Measurements from ENCODE around the gene ZMYM3. TPM values are rescaled to one million over a fixed set of nuclear protein-coding genes. Genes with fewer than 3 reads are reported as not detected.
A peak's percentile ranks its signal among the peaks of the same experiment; 100 is the strongest.
"Not testable (repeated sequence)": the region's sequence is repeated elsewhere in the genome, so short reads cannot be mapped to it uniquely, and the experiment has no call there.

ZMYM3 gene
- polyA plus RNA-seq, 2 donors: 5.2 to 7.6 TPM

DNA sequence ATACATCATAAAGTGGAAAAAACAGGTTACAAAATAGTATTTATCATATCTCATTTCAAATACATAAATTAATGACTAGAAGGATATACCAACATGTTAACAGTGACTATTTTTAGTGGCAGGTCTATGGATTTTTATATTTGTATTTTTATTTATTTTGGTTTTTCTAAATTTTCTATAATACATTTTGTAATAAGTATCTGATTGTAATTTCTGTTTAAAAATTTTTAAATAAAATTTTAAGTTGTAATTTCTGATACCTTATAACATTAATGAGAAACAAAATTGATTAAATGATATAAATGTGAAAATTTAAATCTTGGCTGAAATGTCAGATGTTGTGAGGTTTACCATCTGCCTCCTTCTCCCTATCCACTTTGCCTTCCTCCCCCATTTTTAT lies 32.0 kb upstream of the ZMYM3 start:
- Histone ChIP-seq H3K4me1 (ENCODE audit: control insufficient read depth in 2 of 2, insufficient read depth in 2 of 2, low read length in 1 of 2) (no peaks in the 10 kb centered on the region), H3K4me3 (ENCODE audit: low read depth in 1 of 2, low read length in 2 of 2) (no peak overlapping the region), H3K9me3 (ENCODE audit: control insufficient read depth in 2 of 2, insufficient read depth in 1 of 2, low read depth in 1 of 2, low read length in 1 of 2) (peaks cover 0 to 2% of the 10 kb centered on the region in 2 donors)

DNA sequence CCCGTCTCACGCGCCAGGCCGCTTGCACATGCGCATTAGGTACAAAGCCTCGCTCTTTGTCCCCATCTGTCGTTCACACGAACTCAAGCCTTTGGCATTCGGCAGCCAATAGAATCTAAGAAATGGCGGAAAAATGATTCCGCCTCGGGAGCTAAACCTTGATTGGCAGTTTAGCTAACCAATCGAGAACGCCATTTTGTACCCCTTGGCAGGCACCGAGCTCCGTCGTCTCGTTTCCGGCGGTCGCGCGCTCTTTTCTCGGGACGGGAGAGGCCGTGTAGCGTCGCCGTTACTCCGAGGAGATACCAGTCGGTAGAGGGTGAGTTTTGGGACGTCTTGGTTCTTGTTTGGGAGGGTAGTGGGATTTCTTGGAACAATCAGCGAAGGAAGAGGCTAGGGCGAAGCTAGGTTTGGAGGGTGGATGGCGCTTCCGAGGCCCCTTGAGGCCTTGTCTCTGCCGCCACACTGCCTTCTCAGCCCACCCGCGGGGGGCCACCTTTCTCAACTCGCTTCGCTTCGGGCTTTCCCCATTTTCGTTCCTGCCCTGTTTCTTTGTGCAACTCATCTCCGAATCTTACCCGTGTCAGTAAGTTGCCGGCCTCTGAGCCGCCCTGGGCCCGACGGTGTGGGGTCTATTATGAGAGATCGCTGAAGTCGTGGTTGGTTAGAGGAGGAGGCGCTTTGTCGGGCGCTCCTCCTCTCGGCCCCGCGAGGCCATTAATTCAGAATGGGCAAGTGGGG lies 29.6 kb upstream of the ZMYM3 start, which contains the start of gene NONO:
TSS of gene NONO (plus strand) at position 233 of the 741 bp plus-strand sequence. CDS start 7,003 bp downstream, outside the sequence.
- 0 to 24% methylated on average over 56 to 57 of the region's 57 CpGs for WGBS, 2 donors
- Histone ChIP-seq H3K27me3 (ENCODE audit: control insufficient read depth in 1 of 2, insufficient read depth in 2 of 2, low read length in 2 of 2) (no peaks in the 10 kb centered on the region), H3K4me3 (ENCODE audit: low read depth in 1 of 2, low read length in 2 of 2) (peak within 1 kb of the TSS; percentile 68 to 76), H3K36me3 (ENCODE audit: control insufficient read depth in 2 of 2, insufficient read depth in 2 of 2, low read length in 1 of 2) (no peaks in the 10 kb centered on the region), H3K4me1 (ENCODE audit: control insufficient read depth in 2 of 2, insufficient read depth in 2 of 2, low read length in 1 of 2) (no peaks in the 10 kb centered on the region), H3K9me3 (ENCODE audit: control insufficient read depth in 2 of 2, insufficient read depth in 1 of 2, low read depth in 1 of 2, low read length in 1 of 2) (peaks cover 0 to 2% of the 10 kb centered on the region in 2 donors), H3K27ac (ENCODE audit: low read depth in 2 of 2, low read length in 1 of 2) (peak within 1 kb of the TSS; percentile 92)

More for the DNA sequence above, 32.0 kb upstream of the ZMYM3 start:
- no peaks in the 10 kb centered on the region for H3K27me3 ChIP-seq (ENCODE audit: control insufficient read depth in 1 of 2, insufficient read depth in 2 of 2, low read length in 2 of 2)
- H3K36me3 ChIP-seq (ENCODE audit: control insufficient read depth in 2 of 2, insufficient read depth in 2 of 2, low read length in 1 of 2): no peaks in the 10 kb centered on the region
- H3K27ac ChIP-seq (ENCODE audit: low read depth in 2 of 2, low read length in 1 of 2): no peak overlapping the region

DNA sequence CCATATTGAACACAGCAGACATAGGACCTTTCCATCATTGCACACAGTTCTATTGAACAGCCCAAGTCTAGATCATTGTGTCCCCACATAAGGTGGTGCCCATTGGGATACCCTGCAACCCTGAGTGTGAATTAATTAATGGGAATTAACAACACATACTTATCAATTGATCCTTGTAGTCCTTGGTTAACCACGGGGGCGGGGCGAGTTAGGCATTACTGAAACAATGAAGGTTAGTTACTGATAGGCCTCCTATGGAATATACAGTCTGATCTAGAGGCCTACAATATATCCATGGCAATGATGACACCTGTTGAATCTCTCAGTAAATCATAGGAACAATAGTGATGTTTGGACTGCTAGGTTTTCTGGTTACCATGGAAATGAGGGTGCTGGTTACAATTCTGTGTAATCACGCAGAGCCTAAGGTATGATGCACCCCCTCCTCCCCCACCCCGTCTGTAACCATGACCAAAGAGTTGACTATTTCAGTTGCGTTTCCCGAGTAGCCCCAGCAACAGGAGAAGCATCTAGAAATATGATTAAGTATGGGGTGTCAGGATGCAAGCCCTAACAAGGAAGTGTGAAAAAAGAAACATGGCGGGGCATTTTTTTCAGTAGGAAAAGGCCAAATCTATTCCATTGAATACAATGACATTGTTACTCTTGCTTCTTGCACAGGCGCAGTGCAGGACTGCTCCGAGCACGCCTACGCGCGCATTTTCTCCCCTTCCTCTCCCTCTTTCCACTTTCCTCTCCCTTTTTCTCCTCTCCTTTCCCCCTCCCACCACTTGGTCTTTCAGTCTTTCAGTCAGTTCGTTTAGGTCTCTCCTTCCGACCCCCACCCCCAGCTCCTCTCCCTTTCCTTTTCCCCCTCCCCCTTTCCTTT lies 28.8 kb upstream of the ZMYM3 start:
- peaks cover 0 to 2% of the 10 kb centered on the region in 2 donors for H3K9me3 ChIP-seq (ENCODE audit: control insufficient read depth in 2 of 2, insufficient read depth in 1 of 2, low read depth in 1 of 2, low read length in 1 of 2)
- peak overlapping the region; percentile 44 to 45 for H3K4me3 ChIP-seq (ENCODE audit: low read depth in 1 of 2, low read length in 2 of 2)
- no peaks in the 10 kb centered on the region for H3K4me1 ChIP-seq (ENCODE audit: control insufficient read depth in 2 of 2, insufficient read depth in 2 of 2, low read length in 1 of 2)
- WGBS, 2 donors: 19 to 43% methylated on average over 16 of the region's 16 CpGs
- H3K27ac ChIP-seq (ENCODE audit: low read depth in 2 of 2, low read length in 1 of 2): peak overlapping the region; percentile 82 to 85
- no peaks in the 10 kb centered on the region for H3K27me3 ChIP-seq (ENCODE audit: control insufficient read depth in 1 of 2, insufficient read depth in 2 of 2, low read length in 2 of 2)
- H3K36me3 ChIP-seq (ENCODE audit: control insufficient read depth in 2 of 2, insufficient read depth in 2 of 2, low read length in 1 of 2): no peaks in the 10 kb centered on the region

DNA sequence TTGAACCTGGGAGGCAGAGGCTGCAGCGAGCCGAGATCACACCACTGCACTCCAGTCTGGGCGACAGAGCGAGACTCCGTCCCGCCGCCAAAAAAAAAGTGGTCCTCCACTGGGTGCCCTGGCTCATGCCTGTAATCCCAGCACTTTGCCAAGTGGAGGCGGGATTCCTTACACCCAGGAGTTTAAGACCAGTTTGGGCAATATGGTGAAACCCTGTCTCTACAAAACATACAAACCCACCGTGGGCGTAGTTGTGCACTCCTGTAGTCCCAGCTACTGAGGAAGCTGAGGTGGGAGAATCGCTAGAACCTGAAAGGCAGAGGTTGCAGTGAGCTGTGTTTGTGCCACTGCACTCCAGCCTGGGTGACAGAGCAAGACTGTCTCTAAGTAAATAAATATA lies 27.4 kb upstream of the ZMYM3 start:
- H3K36me3 ChIP-seq (ENCODE audit: control insufficient read depth in 2 of 2, insufficient read depth in 2 of 2, low read length in 1 of 2); H3K27ac ChIP-seq (ENCODE audit: low read depth in 2 of 2, low read length in 1 of 2); H3K4me1 ChIP-seq (ENCODE audit: control insufficient read depth in 2 of 2, insufficient read depth in 2 of 2, low read length in 1 of 2); H3K9me3 ChIP-seq (ENCODE audit: control insufficient read depth in 2 of 2, insufficient read depth in 1 of 2, low read depth in 1 of 2, low read length in 1 of 2); H3K27me3 ChIP-seq (ENCODE audit: control insufficient read depth in 1 of 2, insufficient read depth in 2 of 2, low read length in 2 of 2); H3K4me3 ChIP-seq (ENCODE audit: low read depth in 1 of 2, low read length in 2 of 2): not testable (repeated sequence)
- WGBS, 2 donors: 94 to 95% methylated on average over 11 of the region's 11 CpGs

DNA sequence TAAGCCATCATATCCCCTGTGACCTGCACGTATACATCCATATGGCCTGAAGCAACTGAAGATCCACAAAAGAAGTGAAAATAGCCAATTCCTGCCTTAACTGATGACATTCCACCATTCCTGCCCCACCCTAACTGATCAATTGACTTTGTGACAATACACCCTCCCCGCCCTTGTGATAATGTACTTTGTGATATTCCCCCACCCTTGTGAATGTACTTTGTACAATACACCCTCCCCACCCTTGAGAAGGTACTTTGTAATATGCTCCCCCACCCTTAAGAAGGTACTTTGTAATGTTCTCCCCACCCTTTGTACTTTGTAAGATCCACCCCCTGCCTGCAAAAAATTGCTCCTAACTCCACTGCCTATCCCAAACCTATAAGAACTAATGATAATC lies 18.4 kb upstream of the ZMYM3 start:
- H3K9me3 ChIP-seq (ENCODE audit: control insufficient read depth in 2 of 2, insufficient read depth in 1 of 2, low read depth in 1 of 2, low read length in 1 of 2); H3K27ac ChIP-seq (ENCODE audit: low read depth in 2 of 2, low read length in 1 of 2); H3K4me1 ChIP-seq (ENCODE audit: control insufficient read depth in 2 of 2, insufficient read depth in 2 of 2, low read length in 1 of 2); H3K36me3 ChIP-seq (ENCODE audit: control insufficient read depth in 2 of 2, insufficient read depth in 2 of 2, low read length in 1 of 2); H3K27me3 ChIP-seq (ENCODE audit: control insufficient read depth in 1 of 2, insufficient read depth in 2 of 2, low read length in 2 of 2); H3K4me3 ChIP-seq (ENCODE audit: low read depth in 1 of 2, low read length in 2 of 2): not testable (repeated sequence)
- 89 to 94% methylated on average over 2 of the region's 2 CpGs for WGBS, 2 donors

DNA sequence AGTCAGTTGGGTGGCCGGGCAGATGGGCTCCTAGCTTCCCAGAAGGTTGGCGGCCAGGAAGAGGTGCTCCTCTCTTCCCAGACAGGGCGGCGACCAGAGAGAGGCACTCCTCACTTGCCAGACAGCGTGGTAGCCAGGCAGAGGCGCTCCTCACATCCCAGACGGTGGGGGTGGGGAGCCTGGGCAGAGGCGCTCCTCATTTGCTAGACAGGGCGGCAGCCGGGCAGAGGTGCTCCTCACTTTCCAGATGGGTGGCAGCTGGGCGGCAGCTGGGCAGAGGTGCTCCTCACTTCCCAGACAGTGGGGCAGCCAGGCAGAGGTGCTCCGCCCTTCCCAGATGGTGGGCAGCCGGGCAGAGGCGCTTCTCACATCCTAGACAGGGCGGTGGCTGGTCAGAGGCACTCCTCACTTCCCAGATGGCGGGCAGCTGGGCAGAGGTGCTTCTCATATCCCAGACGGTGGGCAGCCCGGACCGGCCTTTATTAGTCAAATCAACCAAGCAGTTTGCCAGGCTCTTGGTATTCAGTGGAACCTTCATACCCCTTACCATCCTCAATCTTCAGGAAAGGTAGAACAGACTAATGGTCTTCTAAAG lies 16.0 kb upstream of the ZMYM3 start:
- H3K27ac ChIP-seq (ENCODE audit: low read depth in 2 of 2, low read length in 1 of 2): no peak overlapping the region
- H3K27me3 ChIP-seq (ENCODE audit: control insufficient read depth in 1 of 2, insufficient read depth in 2 of 2, low read length in 2 of 2): no peaks in the 10 kb centered on the region
- no peak overlapping the region for H3K4me3 ChIP-seq (ENCODE audit: low read depth in 1 of 2, low read length in 2 of 2)
- H3K36me3 ChIP-seq (ENCODE audit: control insufficient read depth in 2 of 2, insufficient read depth in 2 of 2, low read length in 1 of 2): no peaks in the 10 kb centered on the region
- no peaks in the 10 kb centered on the region for H3K4me1 ChIP-seq (ENCODE audit: control insufficient read depth in 2 of 2, insufficient read depth in 2 of 2, low read length in 1 of 2)
- 80 to 95% methylated on average over 17 to 19 of the region's 19 CpGs for WGBS, 2 donors
- no peaks in the 10 kb centered on the region for H3K9me3 ChIP-seq (ENCODE audit: control insufficient read depth in 2 of 2, insufficient read depth in 1 of 2, low read depth in 1 of 2, low read length in 1 of 2)

DNA sequence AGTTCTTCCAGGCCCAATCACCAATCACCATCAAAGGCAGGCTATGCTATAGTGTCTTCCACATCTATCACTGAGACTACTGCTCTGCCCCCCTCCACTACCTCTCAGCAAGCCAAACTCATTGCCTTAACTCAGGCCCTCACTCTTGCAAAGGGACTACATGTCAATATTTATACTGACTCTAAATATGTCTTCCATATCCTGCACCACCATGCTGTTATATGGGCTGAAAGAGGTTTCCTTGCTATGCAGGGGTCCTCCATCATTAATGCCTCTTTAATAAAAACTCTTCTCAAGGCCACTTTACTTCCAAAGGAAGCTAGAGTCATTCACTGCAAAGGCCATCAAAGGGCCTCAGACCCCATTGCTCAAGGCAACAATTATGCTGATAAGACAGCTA lies 14.7 kb upstream of the ZMYM3 start:
- H3K9me3 ChIP-seq (ENCODE audit: control insufficient read depth in 2 of 2, insufficient read depth in 1 of 2, low read depth in 1 of 2, low read length in 1 of 2); H3K36me3 ChIP-seq (ENCODE audit: control insufficient read depth in 2 of 2, insufficient read depth in 2 of 2, low read length in 1 of 2); H3K27ac ChIP-seq (ENCODE audit: low read depth in 2 of 2, low read length in 1 of 2); H3K4me3 ChIP-seq (ENCODE audit: low read depth in 1 of 2, low read length in 2 of 2); H3K4me1 ChIP-seq (ENCODE audit: control insufficient read depth in 2 of 2, insufficient read depth in 2 of 2, low read length in 1 of 2); H3K27me3 ChIP-seq (ENCODE audit: control insufficient read depth in 1 of 2, insufficient read depth in 2 of 2, low read length in 2 of 2): not testable (repeated sequence)

DNA sequence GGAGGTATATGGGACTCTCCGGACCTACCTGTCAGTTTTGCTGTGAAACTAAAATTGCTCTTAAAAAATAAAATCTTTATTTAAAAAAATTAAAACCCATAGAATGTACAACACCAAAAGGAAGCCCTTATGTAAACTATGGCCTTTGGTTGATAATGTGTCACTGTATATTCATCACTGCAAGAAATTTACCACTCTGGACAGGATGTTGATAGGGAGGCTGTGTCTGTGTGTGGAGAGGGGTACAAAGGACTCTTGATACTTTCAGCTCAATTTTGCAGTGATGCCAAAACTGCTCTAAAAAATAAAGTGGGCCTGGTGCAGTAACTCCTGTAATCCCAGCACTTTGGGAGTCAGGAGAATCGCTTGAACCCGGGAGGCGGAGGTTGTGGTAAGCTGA lies 2.9 kb upstream of the ZMYM3 start:
- Histone ChIP-seq H3K27me3 (ENCODE audit: control insufficient read depth in 1 of 2, insufficient read depth in 2 of 2, low read length in 2 of 2) (no peaks in the 10 kb centered on the region), H3K4me3 (ENCODE audit: low read depth in 1 of 2, low read length in 2 of 2) (no peak overlapping the region), H3K27ac (ENCODE audit: low read depth in 2 of 2, low read length in 1 of 2) (no peak overlapping the region), H3K36me3 (ENCODE audit: control insufficient read depth in 2 of 2, insufficient read depth in 2 of 2, low read length in 1 of 2) (no peaks in the 10 kb centered on the region), H3K4me1 (ENCODE audit: control insufficient read depth in 2 of 2, insufficient read depth in 2 of 2, low read length in 1 of 2) (peaks cover 0 to 5% of the 10 kb centered on the region in 2 donors), H3K9me3 (ENCODE audit: control insufficient read depth in 2 of 2, insufficient read depth in 1 of 2, low read depth in 1 of 2, low read length in 1 of 2) (no peaks in the 10 kb centered on the region)
- 95 to 98% methylated on average over 4 of the region's 4 CpGs for WGBS, 2 donors

DNA sequence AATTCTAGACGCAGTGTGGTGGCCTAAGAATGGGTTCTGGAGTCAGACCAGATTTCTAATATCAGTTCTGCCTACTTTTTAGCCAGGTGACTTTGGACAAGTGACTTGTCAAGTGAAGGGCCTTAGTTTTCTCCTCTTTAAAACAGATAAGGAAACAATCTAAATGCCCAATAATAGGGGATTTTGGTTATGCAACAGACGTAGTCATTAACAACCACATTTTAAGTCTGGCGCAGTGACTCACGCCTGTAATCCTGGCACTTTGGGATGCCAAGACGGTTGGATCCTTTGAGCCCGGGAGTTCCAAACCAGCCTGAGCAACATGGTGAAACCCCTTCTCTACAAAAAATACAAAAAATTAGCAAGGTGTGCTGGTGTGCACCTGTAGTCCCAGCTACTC lies 2.1 kb upstream of the ZMYM3 start:
- Histone ChIP-seq H3K27me3 (ENCODE audit: control insufficient read depth in 1 of 2, insufficient read depth in 2 of 2, low read length in 2 of 2) (no peaks in the 10 kb centered on the region), H3K4me3 (ENCODE audit: low read depth in 1 of 2, low read length in 2 of 2) (no peak overlapping the region), H3K4me1 (ENCODE audit: control insufficient read depth in 2 of 2, insufficient read depth in 2 of 2, low read length in 1 of 2) (peaks cover 0 to 5% of the 10 kb centered on the region in 2 donors), H3K9me3 (ENCODE audit: control insufficient read depth in 2 of 2, insufficient read depth in 1 of 2, low read depth in 1 of 2, low read length in 1 of 2) (no peaks in the 10 kb centered on the region), H3K36me3 (ENCODE audit: control insufficient read depth in 2 of 2, insufficient read depth in 2 of 2, low read length in 1 of 2) (no peaks in the 10 kb centered on the region), H3K27ac (ENCODE audit: low read depth in 2 of 2, low read length in 1 of 2) (no peak overlapping the region)
- 61% methylated on average over 6 of the region's 6 CpGs for WGBS, 2 donors

Measured in esophagus (tissue), 2 donors.